Activated CD4-positive, alpha-beta memory T cell treated with anti-CD3 and anti-CD28 coated beads, Interleukin-2, amount 10 ng/mL, durations not matched to agents 7 days and 5 days (primary cell): Measurements from ENCODE around the gene DNAJC17. TPM values are rescaled to one million over a fixed set of nuclear protein-coding genes. Genes with fewer than 3 reads are reported as not detected.

Experiments used
- CTCF ChIA-PET: fragments of 350-600 bp; sonication (Branson Sonifier 250); formaldehyde crosslinking; loops from one replicate; lab custom pipeline; 2021; ENCODE audit warnings: antibody characterized with exemption, inconsistent platforms; lab: Charles Lee
- POLR2A ChIA-PET: fragments of 350-600 bp; sonication (Branson Sonifier 250); formaldehyde crosslinking; loops from one replicate; lab custom pipeline; 2021; ENCODE audit warnings: antibody characterized with exemption; lab: Charles Lee
- DNase-seq: peaks from one replicate; pipeline ENCODE4 v3.0.0-alpha.2; 2020
- H3K27ac Mint-ChIP-seq: one replicate; pipeline ENCODE4 v1.8.0; 2021; ENCODE audit warnings: mild to moderate bottlenecking, mixed read lengths
- H3K27me3 Mint-ChIP-seq: one replicate; pipeline ENCODE4 v1.8.0; 2021; ENCODE audit warnings: mixed read lengths
- H3K36me3 Mint-ChIP-seq: one replicate; pipeline ENCODE4 v1.8.0; 2021; ENCODE audit warnings: low read depth, mixed read lengths
- H3K4me1 Mint-ChIP-seq: one replicate; pipeline ENCODE4 v1.8.0; 2021; ENCODE audit warnings: mixed read lengths
- H3K4me3 Mint-ChIP-seq: one replicate; pipeline ENCODE4 v1.8.0; 2021; ENCODE audit warnings: mild to moderate bottlenecking, mixed read lengths
- H3K9me3 Mint-ChIP-seq: one replicate; pipeline ENCODE4 v1.8.0; 2021; ENCODE audit warnings: mixed read lengths
- total RNA-seq, 2 experiments: library from RNA; stranded (reverse); gene quantifications; one replicate each; pipeline ENCODE4 v1.2.3, GENCODE V29; 2021

DNAJC17 gene
- total RNA-seq, 2 experiments from 2014 or later, result 35.8 to 37.8 TPM

DNA sequence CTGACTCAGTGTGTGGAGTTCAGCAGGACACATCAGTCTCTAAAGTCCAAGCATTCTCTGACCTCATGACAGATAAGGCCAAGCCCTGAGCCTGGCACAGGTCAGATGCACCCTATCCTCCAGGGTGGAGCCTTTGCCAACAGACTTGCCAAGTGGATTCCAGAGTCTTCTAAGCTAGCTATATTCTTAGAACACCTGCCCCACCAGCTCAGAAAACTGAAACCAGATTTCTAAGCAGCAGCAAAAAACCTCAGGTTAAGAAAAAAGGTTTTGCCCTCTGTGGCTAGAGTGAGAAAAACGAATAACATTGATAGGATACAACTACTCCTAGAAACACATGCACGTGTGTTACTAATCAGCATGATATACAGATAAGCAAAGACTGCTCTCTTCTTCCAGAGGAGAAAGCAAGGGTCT is 63.8 kb downstream of the DNAJC17 start:
- CTCF ChIA-PET, result interaction anchor here (0.6 to 3.6 kb wide), 18 partner anchors 8 to 404 kb away, joined by 3 to 44 read pairs (median 6); partner anchors contain the start of genes GCHFR, RAD51, RMDN3 and VPS18
- no peaks in the 10 kb centered on the region for H3K9me3 Mint-ChIP-seq
- peak overlapping the region; percentile 95 for H3K27ac Mint-ChIP-seq
- H3K4me3 Mint-ChIP-seq, result peak overlapping the region; percentile 53
- peak; percentile 36 for DNase-seq
- no peaks in the 10 kb centered on the region for H3K27me3 Mint-ChIP-seq
- peaks cover 55% of the 10 kb centered on the region for H3K36me3 Mint-ChIP-seq
- POLR2A ChIA-PET, result interaction anchor here (0.8 to 5.2 kb wide), 18 partner anchors 8 to 1229 kb away, joined by 3 to 51 read pairs (median 5); partner anchors contain the start of genes BAHD1, EHD4, GCHFR and NUSAP1
- peaks cover 48% of the 10 kb centered on the region for H3K4me1 Mint-ChIP-seq

DNA sequence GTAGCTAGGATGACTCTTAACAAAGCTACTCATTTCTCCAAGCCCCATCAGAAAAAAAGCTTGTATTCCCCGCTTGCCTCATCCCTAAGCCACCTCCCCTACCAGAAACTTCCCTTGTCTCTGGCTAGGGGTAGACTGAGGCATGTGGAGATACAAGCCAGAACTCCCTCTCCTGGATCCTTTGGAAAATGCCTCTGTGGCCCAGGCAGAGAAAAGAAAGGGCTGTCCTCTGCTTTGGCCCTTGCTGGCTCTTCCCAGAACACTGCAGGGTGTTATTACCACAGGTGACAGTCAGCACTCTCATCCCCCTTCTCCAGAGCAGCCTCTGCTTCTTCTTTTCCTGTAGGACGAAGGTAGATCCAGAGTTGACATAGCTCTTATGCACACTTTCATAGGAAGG is 67.4 kb downstream of the DNAJC17 start:
- H3K27me3 Mint-ChIP-seq, result no peaks in the 10 kb centered on the region
- ChIA-PET POLR2A (interaction anchor here (1.1 to 3.6 kb wide), 4 partner anchors 8 to 44 kb away, joined by 3 to 17 read pairs (median 3); partner anchors contain the start of gene RAD51), CTCF (interaction anchor here (1.4 to 2.5 kb wide), 2 partner anchors 42 to 155 kb away, joined by 4 to 7 read pairs; no protein-coding TSS in a partner anchor)
- H3K27ac Mint-ChIP-seq, result no peak overlapping the region
- H3K4me1 Mint-ChIP-seq, result peaks cover 28% of the 10 kb centered on the region
- H3K4me3 Mint-ChIP-seq, result no peak overlapping the region
- H3K36me3 Mint-ChIP-seq, result peaks cover 70% of the 10 kb centered on the region
- DNase-seq, result no peak
- H3K9me3 Mint-ChIP-seq, result no peaks in the 10 kb centered on the region

DNA sequence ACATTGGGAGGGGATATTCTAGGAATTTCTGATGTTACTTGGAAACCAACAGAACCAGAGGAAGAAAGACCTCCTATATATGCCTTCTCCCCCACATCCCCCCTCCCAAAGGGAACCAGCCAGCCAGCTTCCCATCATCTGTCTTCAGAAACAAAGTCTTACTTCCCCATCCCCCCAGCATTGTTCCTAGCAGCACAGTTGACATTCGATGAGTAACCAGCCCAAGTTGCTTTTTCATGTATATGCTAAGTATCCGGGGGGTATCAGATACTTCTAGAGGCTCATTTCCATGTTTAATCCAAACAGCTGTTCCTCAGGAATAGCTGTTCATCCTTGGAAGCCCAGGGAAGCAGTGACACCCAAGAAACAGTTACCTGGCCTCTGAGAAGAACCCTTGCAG is 68.2 kb downstream of the DNAJC17 start:
- Mint-ChIP-seq H3K9me3 (no peaks in the 10 kb centered on the region), H3K4me1 (peaks cover 20% of the 10 kb centered on the region), H3K36me3 (peaks cover 70% of the 10 kb centered on the region), H3K4me3 (no peak overlapping the region), H3K27ac (no peak overlapping the region), H3K27me3 (no peaks in the 10 kb centered on the region)
- POLR2A ChIA-PET, result interaction anchor here (1.1 to 3.6 kb wide), 4 partner anchors 9 to 43 kb away, joined by 3 to 17 read pairs (median 4); partner anchors contain the start of gene RAD51
- CTCF ChIA-PET, result interaction anchor here (2.5 kb wide), 1 partner anchor 43 kb away, joined by 7 read pairs; no protein-coding TSS in a partner anchor
- DNase-seq, result no peak

DNA sequence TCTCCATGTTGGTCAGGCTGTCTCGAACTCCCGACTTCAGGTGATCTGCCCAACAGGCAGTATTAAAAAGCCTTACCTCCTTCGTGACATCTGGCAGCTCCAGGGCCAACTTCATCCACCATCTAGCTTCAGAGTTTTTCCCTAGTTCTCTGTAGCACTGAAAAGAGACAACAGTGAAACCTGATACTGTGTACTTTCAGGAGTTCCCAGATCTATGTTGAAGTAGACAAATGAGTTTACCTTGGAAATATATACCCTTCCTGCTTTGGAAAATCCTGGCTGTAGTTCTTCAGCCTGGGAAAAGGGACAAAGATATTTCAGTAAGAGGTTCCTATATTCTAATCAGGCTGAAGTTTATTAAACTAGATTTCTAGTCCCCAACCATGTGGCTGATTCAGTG is 70.2 kb downstream of the DNAJC17 start:
- Mint-ChIP-seq H3K4me3 (no peak overlapping the region), H3K36me3 (peaks cover 66% of the 10 kb centered on the region), H3K27me3 (no peaks in the 10 kb centered on the region), H3K4me1 (peaks cover 2% of the 10 kb centered on the region), H3K27ac (no peak overlapping the region), H3K9me3 (no peaks in the 10 kb centered on the region)
- ChIA-PET POLR2A (interaction anchor here (1.0 to 3.6 kb wide), 4 partner anchors 7 to 168 kb away, joined by 3 to 17 read pairs (median 6); partner anchors contain the start of genes RAD51 and RPUSD2), CTCF (interaction anchor here (2.1 kb wide), 1 partner anchor 7 kb away, joined by 9 read pairs; no protein-coding TSS in a partner anchor)
- no peak for DNase-seq

DNA sequence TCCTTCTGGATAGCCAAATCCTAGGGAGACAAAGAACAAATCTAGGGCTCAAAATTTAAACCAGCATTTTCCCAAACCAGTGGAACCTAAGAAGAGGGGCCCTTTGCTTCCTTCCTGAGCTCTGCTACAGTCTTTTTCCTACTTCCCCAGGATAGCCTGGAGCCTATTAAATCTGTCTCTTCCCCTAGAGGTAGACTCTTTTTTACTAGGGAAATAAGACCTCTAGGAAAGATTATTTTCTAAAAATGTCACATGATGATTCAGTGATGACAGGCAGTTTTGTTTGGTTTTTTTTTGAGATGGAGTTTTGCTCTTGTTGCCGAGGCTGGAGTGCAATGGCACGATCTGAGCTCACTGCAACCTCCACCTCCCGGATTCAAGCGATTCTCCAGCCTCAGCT is 70.7 kb downstream of the DNAJC17 start:
- H3K36me3 Mint-ChIP-seq, result peaks cover 71% of the 10 kb centered on the region
- H3K4me3 Mint-ChIP-seq, result no peak overlapping the region
- ChIA-PET POLR2A (interaction anchor here (1.0 to 2.2 kb wide), 3 partner anchors 7 to 24 kb away, joined by 3 to 8 read pairs (median 4); no protein-coding TSS in a partner anchor), CTCF (interaction anchor here (2.1 to 2.3 kb wide), 2 partner anchors 8 to 58 kb away, joined by 5 to 9 read pairs; no protein-coding TSS in a partner anchor)
- DNase-seq, result no peak
- no peak overlapping the region for H3K27ac Mint-ChIP-seq
- peaks cover 2% of the 10 kb centered on the region for H3K4me1 Mint-ChIP-seq
- H3K27me3 Mint-ChIP-seq, result no peaks in the 10 kb centered on the region
- no peaks in the 10 kb centered on the region for H3K9me3 Mint-ChIP-seq

DNA sequence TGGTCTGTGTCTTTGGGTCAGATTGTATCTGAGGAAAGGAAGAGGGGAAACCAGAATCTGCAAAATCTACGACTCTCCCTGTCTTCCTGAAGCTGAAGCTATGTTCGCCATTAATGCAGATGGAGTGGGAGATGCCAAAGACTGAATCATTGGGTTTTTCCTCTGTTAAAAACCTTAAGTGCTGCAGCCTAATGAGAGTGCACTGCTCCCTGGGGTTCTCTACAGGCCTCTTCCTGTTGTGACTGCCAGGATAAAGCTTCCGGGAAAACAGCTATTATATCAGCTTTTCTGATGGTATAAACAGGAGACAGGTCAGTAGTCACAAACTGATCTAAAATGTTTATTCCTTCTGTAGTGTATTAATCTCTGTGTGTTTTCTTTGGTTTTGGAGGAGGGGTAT is 76.2 kb downstream of the DNAJC17 start:
- H3K27ac Mint-ChIP-seq, result peak overlapping the region; percentile 4
- H3K36me3 Mint-ChIP-seq, result peaks cover 61% of the 10 kb centered on the region
- POLR2A ChIA-PET, result interaction anchor here (1.4 to 2.1 kb wide), 2 partner anchors 17 to 36 kb away, joined by 4 to 15 read pairs; partner anchors contain the start of gene RAD51

DNA sequence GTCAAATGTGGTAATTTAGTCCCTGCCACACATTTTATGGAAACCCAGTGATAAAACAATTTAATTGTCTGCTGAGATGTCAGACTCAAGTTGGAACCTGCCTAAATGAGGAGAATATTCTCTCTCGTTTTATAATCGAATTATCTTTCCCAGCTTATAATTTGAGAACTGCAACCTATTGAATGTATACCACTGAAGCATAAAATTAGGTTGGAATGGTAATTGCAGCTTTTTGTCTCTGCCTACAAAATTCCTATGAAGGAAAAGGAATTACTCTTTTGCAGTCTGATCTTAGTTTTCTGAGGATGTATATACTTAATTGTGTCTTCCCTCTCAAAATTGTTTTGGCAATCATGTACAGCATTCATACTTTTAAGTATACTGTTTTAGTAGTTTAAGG is 83.4 kb downstream of the DNAJC17 start:
- Mint-ChIP-seq H3K4me3 (no peak overlapping the region), H3K4me1 (peaks cover 16% of the 10 kb centered on the region), H3K9me3 (no peaks in the 10 kb centered on the region), H3K36me3 (peaks cover 48% of the 10 kb centered on the region), H3K27ac (no peak overlapping the region), H3K27me3 (no peaks in the 10 kb centered on the region)
- CTCF ChIA-PET, result interaction anchor here (0.6 to 1.1 kb wide), 3 partner anchors 23 to 54 kb away, joined by 3 to 6 read pairs (median 3); partner anchors contain the start of gene RAD51
- no peak for DNase-seq
- POLR2A ChIA-PET, result interaction anchor here (0.7 to 1.8 kb wide), 5 partner anchors 15 to 51 kb away, joined by 3 to 5 read pairs (median 3); partner anchors contain the start of gene GCHFR

More for the DNA sequence above, 76.2 kb downstream of the DNAJC17 start:
- Mint-ChIP-seq H3K4me1 (no peaks in the 10 kb centered on the region), H3K27me3 (no peaks in the 10 kb centered on the region), H3K4me3 (no peak overlapping the region), H3K9me3 (no peaks in the 10 kb centered on the region)
- CTCF ChIA-PET, result interaction anchor here (1.1 to 3.4 kb wide), 3 partner anchors 13 to 163 kb away, joined by 3 to 13 read pairs (median 6); partner anchors contain the start of gene VPS18
- DNase-seq, result no peak

DNA sequence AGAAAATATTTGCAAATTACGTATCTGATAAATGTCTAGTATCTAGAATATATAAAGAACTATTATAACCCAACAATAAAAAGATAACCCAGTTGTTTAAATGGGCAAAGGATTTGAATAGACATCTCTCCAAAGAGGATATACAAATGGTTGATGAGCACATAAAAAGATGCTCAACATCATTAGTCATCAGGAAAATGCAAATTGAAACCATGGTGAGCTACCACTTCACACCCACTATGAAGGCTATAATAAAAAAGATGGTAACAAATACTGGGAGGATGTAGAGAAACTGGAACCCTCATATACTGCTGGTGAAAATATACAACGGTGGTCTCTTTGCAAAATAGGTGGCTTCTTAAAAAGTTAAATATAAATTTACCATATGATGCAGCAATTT is 84.3 kb downstream of the DNAJC17 start:
- POLR2A ChIA-PET, result interaction anchor here (0.7 to 1.8 kb wide), 3 partner anchors 16 to 46 kb away, joined by 3 to 5 read pairs (median 3); partner anchors contain the start of gene GCHFR

DNA sequence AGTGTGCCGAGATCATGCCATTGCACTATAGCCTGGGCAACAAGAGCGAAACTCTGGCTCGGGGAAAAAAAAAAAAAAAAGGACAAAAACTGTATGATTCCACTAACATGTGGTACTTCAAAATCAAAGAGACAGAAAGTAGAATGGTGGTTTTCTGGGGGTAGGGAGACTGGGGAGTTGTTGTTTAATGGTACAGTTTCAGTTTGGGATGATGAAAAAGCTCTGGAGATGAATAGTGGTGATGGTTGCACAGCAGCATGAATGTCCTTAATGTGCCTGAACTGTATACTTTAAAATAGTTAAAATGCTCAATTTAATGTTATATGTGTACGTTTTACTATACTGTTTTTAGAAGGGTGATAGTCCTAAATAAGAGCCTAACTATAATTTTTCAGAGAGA is 84.9 kb downstream of the DNAJC17 start:
- Mint-ChIP-seq H3K36me3 (peaks cover 52% of the 10 kb centered on the region), H3K4me3 (no peak overlapping the region), H3K4me1 (peaks cover 16% of the 10 kb centered on the region), H3K27me3 (no peaks in the 10 kb centered on the region), H3K9me3 (no peaks in the 10 kb centered on the region), H3K27ac (peak overlapping the region; percentile 41)
- CTCF ChIA-PET, result no interaction called here
- POLR2A ChIA-PET, result interaction anchor here (1.8 kb wide), 1 partner anchor 41 kb away, joined by 5 read pairs; the partner anchor contains the start of gene GCHFR
- DNase-seq, result no peak

More for the DNA sequence above, 84.3 kb downstream of the DNAJC17 start:
- DNase-seq, result no peak
- no peaks in the 10 kb centered on the region for H3K9me3 Mint-ChIP-seq
- no peak overlapping the region for H3K27ac Mint-ChIP-seq
- peaks cover 49% of the 10 kb centered on the region for H3K36me3 Mint-ChIP-seq
- no peak overlapping the region for H3K4me3 Mint-ChIP-seq
- CTCF ChIA-PET, result interaction anchor here (1.1 kb wide), 1 partner anchor 28 kb away, joined by 3 read pairs; the partner anchor contains the start of gene RAD51
- peaks cover 16% of the 10 kb centered on the region for H3K4me1 Mint-ChIP-seq
- no peaks in the 10 kb centered on the region for H3K27me3 Mint-ChIP-seq

DNA sequence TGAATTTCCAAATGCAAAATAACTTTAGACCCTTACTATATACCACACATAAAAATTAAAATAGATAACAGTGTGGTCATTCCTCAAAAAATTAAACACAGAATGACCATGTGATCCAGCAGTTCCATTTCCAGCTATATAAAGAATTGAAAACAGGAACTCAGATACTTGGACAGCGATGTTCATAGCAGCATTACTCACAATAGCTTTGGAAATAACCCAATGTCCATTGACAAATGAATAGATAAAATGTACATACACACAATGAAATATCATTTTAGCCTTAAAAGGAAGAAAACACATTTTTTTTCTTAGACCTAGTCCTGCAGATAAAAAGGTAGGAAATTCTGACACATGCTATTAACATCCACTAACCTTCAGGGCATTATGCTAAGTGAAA is 85.6 kb downstream of the DNAJC17 start:
- POLR2A ChIA-PET, result no interaction called here
- H3K36me3 Mint-ChIP-seq, result peaks cover 54% of the 10 kb centered on the region
- H3K4me3 Mint-ChIP-seq, result no peak overlapping the region
- H3K27me3 Mint-ChIP-seq, result no peaks in the 10 kb centered on the region
- H3K9me3 Mint-ChIP-seq, result no peaks in the 10 kb centered on the region
- CTCF ChIA-PET, result no interaction called here
- DNase-seq, result no peak
- no peak overlapping the region for H3K27ac Mint-ChIP-seq
- H3K4me1 Mint-ChIP-seq, result peaks cover 16% of the 10 kb centered on the region

DNA sequence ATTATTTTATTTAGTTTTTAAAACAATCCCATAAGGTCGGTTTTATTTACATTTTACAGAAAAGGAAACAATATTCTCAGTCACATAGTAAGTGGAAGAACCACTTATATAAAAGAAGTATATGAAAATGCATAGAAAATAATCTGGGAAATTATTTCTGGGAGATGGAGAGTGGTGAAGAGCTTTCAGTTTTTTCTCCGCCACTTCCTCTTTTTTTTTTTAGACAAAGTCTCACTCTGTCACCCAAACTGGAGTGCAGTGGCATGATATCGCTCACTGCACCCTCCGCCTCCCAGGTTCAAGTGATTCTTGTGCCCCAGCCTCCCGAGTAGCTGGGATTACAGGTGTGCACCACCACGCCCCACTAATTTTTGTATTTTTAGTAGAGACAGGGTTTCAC is 91.1 kb downstream of the DNAJC17 start:
- CTCF ChIA-PET, result no interaction called here
- Mint-ChIP-seq H3K4me3 (no peak overlapping the region), H3K27me3 (no peaks in the 10 kb centered on the region), H3K4me1 (peaks cover 2% of the 10 kb centered on the region), H3K27ac (no peak overlapping the region), H3K9me3 (no peaks in the 10 kb centered on the region), H3K36me3 (peaks cover 60% of the 10 kb centered on the region)
- no peak for DNase-seq
- POLR2A ChIA-PET, result no interaction called here
